Activated CD8-positive, alpha-beta T cell treated with anti-CD3 and anti-CD28 coated beads for 36 hours (primary cell): ENCODE measurements around the gene FARP1. TPM values are rescaled to one million over a fixed set of nuclear protein-coding genes. Genes with fewer than 3 reads are reported as not detected.

Experiments used
- ATAC-seq: fragments of 200-7000 bp; cut with Tn5 transposase; one replicate; pipeline ENCODE4 v1.10.0; 2021; ENCODE audit warnings: mild to moderate bottlenecking, moderate library complexity
- CTCF ChIA-PET: fragments of 350-600 bp; sonication (Branson Sonifier 250); formaldehyde crosslinking; loops from one replicate; lab custom pipeline; 2021; ENCODE audit warnings: antibody characterized with exemption; lab: Charles Lee
- POLR2A ChIA-PET: fragments of 350-600 bp; sonication (Branson Sonifier 250); formaldehyde crosslinking; loops from one replicate; lab custom pipeline; 2021; ENCODE audit warnings: antibody characterized with exemption; lab: Charles Lee
- DNase-seq: peaks from one replicate; pipeline ENCODE4 v3.0.0-alpha.2; 2020
- H3K27ac Mint-ChIP-seq: one replicate; pipeline ENCODE4 v1.8.0; 2021; ENCODE audit warnings: mild to moderate bottlenecking, mixed read lengths
- H3K27me3 Mint-ChIP-seq: one replicate; pipeline ENCODE4 v1.8.0; 2021; ENCODE audit warnings: mixed read lengths
- H3K36me3 Mint-ChIP-seq: one replicate; pipeline ENCODE4 v1.8.0; 2021; ENCODE audit warnings: low read depth, mixed read lengths
- H3K4me1 Mint-ChIP-seq: one replicate; pipeline ENCODE4 v1.8.0; 2021; ENCODE audit warnings: low read depth, mixed read lengths
- H3K4me3 Mint-ChIP-seq: one replicate; pipeline ENCODE4 v1.8.0; 2021; ENCODE audit warnings: mild to moderate bottlenecking, moderate library complexity, mixed read lengths
- H3K9me3 Mint-ChIP-seq: one replicate; pipeline ENCODE4 v1.8.0; 2021; ENCODE audit warnings: mixed read lengths
- intact Hi-C: fragments of 100-400 bp; cut with micrococcal nuclease; formaldehyde crosslinking; loops from one replicate; pipeline ENCODE4 v1.10.0; 2022
- total RNA-seq, 2 experiments: library from RNA; stranded (reverse); gene quantifications; one replicate each; pipeline ENCODE4 v1.2.3, GENCODE V29; 2021
- TF ChIP-seq, protein P1 (sequence below): fragments of 200-600 bp; IDR thresholded peaks from one replicate; pipeline ENCODE4 v1.8.0; 2022; ENCODE audit warnings: antibody characterized with exemption, mild to moderate bottlenecking

Gene FARP1
- total RNA-seq, 2 experiments from 2014 or later: 0.27 to 0.43 TPM

DNA sequence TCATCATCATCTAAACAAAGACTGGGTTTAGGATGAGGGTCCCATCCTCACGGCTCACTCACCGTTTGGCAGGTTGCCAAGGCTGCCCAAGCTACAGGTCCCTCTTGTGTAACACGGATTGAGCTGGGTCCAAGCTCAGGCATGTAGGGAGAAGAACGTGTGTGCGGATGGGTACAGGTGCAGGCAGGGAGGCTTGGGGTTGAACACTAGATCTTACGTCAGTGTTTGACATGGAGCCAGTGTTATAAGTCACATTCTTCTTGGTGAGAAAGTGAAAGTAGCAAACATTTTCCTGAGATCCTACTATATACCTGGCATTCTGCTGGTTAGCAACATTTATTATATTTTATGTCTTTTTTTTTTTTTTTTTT is 171.0 kb downstream of the FARP1 start:
- ChIA-PET POLR2A (no interaction called here), CTCF (no interaction called here)
- no peaks in the 10 kb centered on the region for H3K36me3 Mint-ChIP-seq
- no peaks in the 10 kb centered on the region for H3K9me3 Mint-ChIP-seq
- intact Hi-C loops: no loop called here
- no peak for ATAC-seq
- no peak overlapping the region for H3K4me3 Mint-ChIP-seq
- no peaks in the 10 kb centered on the region for H3K4me1 Mint-ChIP-seq
- DNase-seq: no peak
- H3K27ac Mint-ChIP-seq: no peak overlapping the region
- TF ChIP-seq, protein P1, sequence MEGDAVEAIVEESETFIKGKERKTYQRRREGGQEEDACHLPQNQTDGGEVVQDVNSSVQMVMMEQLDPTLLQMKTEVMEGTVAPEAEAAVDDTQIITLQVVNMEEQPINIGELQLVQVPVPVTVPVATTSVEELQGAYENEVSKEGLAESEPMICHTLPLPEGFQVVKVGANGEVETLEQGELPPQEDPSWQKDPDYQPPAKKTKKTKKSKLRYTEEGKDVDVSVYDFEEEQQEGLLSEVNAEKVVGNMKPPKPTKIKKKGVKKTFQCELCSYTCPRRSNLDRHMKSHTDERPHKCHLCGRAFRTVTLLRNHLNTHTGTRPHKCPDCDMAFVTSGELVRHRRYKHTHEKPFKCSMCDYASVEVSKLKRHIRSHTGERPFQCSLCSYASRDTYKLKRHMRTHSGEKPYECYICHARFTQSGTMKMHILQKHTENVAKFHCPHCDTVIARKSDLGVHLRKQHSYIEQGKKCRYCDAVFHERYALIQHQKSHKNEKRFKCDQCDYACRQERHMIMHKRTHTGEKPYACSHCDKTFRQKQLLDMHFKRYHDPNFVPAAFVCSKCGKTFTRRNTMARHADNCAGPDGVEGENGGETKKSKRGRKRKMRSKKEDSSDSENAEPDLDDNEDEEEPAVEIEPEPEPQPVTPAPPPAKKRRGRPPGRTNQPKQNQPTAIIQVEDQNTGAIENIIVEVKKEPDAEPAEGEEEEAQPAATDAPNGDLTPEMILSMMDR: no peak
- H3K27me3 Mint-ChIP-seq: peaks cover 5% of the 10 kb centered on the region

DNA sequence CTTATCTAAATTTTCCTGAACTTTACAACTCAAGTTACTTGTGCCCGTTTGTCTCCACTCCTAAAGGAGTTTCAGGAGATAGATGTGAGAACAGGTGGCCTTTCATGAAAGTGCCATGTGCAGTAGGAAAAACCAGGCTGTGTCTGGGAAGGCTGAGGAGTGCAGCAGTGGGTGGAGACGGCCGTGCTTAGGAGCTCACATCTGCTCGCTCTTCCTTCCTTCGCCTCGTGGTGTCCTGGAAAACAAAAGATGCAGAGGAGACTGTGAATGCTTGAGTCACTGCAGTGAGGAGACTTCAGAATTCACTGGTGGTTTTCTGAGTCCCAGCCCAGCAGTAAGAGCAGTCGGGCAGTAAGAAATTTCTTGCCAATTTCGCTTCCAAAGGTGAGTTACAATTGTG is 172.6 kb downstream of the FARP1 start:
- no peak for DNase-seq
- POLR2A ChIA-PET: no interaction called here
- Mint-ChIP-seq H3K9me3 (no peaks in the 10 kb centered on the region), H3K27me3 (peaks cover 4% of the 10 kb centered on the region), H3K27ac (no peak overlapping the region), H3K4me3 (no peak overlapping the region), H3K4me1 (no peaks in the 10 kb centered on the region), H3K36me3 (no peaks in the 10 kb centered on the region)
- intact Hi-C loops: no loop called here
- CTCF ChIA-PET: no interaction called here
- ATAC-seq: no peak
- TF ChIP-seq, protein P1: no peak

DNA sequence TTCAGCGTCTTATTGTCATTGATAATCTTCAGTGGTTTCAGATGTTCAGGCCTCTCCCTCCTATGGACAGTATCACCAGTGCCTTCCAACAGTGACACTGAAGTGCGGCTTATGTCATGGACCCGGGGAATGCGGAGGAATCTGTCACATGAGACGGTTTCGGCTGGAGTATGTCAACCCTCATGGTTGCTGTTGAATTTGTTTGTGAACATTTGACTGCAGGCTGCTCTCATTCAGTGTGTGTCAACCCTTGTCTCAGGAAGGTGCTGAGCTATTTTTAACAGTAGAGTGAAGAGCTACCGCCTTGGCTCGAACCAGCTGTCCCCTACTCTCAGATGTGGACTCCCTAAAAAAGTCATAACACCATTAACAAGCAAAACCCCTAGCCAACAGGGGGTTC is 173.0 kb downstream of the FARP1 start:
- ATAC-seq: no peak
- Mint-ChIP-seq H3K9me3 (no peaks in the 10 kb centered on the region), H3K27me3 (peaks cover 4% of the 10 kb centered on the region), H3K27ac (no peak overlapping the region), H3K36me3 (no peaks in the 10 kb centered on the region), H3K4me1 (no peaks in the 10 kb centered on the region), H3K4me3 (no peak overlapping the region)
- POLR2A ChIA-PET: no interaction called here
- TF ChIP-seq, protein P1: no peak
- intact Hi-C loops: no loop called here
- CTCF ChIA-PET: no interaction called here
- DNase-seq: no peak

DNA sequence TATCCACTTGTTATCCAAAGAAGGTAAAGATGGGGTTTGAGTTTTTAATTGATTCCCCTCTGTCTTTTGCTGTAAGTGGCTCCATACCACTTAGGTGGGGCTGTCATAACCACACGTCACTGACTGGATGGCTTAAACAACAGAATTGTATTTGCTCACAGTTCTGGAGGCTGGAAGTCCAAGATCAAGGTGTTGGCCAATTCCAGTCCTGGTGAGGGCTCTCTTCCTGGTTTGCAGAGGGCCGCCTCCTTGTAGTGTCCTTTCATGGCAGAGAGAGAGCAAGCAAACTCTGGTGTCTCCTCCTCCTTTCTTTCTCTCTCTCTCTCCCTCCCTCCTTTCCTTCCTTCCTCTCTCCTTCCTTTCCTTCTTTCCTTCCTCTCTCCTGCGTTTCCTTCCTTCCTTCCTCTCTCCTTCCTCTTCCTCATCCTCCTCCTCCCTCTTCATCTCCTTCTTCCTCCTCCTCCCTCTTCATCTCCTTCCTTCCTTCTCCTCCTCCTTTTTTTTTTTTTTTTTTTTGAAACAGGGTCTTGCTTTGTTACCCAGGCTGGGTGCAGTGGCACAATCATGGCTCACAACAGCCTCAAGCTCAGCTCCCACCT is 174.8 kb downstream of the FARP1 start:
- Mint-ChIP-seq H3K9me3 (no peaks in the 10 kb centered on the region), H3K36me3 (no peaks in the 10 kb centered on the region), H3K4me1 (no peaks in the 10 kb centered on the region), H3K27ac (no peak overlapping the region), H3K4me3 (no peak overlapping the region), H3K27me3 (peaks cover 7% of the 10 kb centered on the region)
- ATAC-seq (no peak), DNase-seq (no peak)
- TF ChIP-seq, protein P1: no peak
- intact Hi-C loops: no loop called here
- POLR2A ChIA-PET: no interaction called here
- CTCF ChIA-PET: no interaction called here

DNA sequence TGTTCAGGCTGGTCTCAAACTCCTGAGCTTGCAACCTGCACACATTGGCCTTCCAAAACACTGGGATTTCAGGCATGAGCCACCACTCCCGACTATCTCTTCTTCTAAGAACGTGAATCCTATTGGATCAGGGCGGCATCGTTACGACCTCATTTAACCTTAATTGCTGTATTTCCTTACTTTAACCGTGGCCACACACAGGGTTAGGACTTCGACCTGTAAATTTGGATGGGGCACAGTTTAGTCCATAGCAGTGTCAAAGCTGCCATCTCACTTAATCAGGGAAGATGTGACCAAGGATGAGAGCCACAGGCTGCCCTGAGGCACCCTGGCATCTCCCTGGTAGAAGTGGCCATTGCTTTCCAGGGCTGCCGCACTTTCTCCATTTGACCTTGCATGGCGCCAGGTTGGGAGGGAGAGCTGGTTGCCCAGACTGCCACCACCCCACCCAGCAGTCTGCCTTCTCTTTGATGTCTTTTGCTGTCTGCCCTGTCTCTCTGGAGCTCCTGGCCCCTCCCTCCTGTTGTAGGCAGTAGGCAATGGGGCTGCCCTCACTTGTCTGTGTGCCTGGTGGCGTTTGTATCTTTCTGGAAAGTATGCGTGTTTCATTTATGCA is 175.5 kb downstream of the FARP1 start:
- ATAC-seq (no peak), DNase-seq (no peak)
- CTCF ChIA-PET: no interaction called here
- H3K36me3 Mint-ChIP-seq: no peaks in the 10 kb centered on the region
- no peaks in the 10 kb centered on the region for H3K9me3 Mint-ChIP-seq
- intact Hi-C loops: no loop called here
- TF ChIP-seq, protein P1: no peak
- H3K27me3 Mint-ChIP-seq: peaks cover 7% of the 10 kb centered on the region
- POLR2A ChIA-PET: no interaction called here
- H3K27ac Mint-ChIP-seq: no peak overlapping the region
- H3K4me3 Mint-ChIP-seq: no peak overlapping the region
- H3K4me1 Mint-ChIP-seq: no peaks in the 10 kb centered on the region
